Activated CD8-positive, alpha-beta memory T cell treated with anti-CD3 and anti-CD28 coated beads, Interleukin-2, amount 50 U/mL, for 24 hours (primary cell): Measurements from ENCODE around the gene PRDM10.
"Not testable (repeated sequence)": the region's sequence is repeated elsewhere in the genome, so short reads cannot be mapped to it uniquely, and the experiment has no call there.

Source experiments
- DNase-seq: peaks from one replicate; pipeline ENCODE4 v3.0.0-alpha.2; 2020; ENCODE audit errors: extremely low read depth

PRDM10 gene

GRCh38 chr11:129976328-129976727, 26.3 kb downstream of the PRDM10 start:
- DNase-seq = no peak

GRCh38 chr11:129975543-129975942, 27.1 kb downstream of the PRDM10 start:
- no peak for DNase-seq

DNA sequence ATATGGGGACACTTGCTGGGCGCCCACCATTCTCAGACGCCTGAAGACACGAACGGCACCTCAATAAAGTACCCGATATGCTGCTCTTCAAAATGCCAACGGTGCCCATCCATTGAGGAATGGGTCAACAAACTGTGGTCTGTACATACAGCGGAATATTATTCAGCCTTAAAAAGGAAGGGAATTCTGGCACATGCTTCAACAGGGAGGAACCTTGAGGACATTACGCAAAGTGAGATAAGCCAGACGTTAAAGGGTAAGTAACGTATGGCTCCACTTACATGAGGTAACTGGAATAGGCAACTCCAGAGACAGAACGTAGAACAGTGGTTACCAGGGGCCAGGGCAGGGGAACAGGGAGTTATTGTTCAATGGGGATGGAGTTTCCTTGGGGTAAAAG, 28.0 kb downstream of the PRDM10 start:
- DNase-seq = no peak

- no peak for DNase-seq
Measured at GRCh38 chr11:129974237-129974636, 28.4 kb downstream of the PRDM10 start.

GRCh38 chr11:129973809-129974208, 28.8 kb downstream of the PRDM10 start:
- DNase-seq = no peak

GRCh38 chr11:129973068-129973467, 29.6 kb downstream of the PRDM10 start:
- DNase-seq = no peak

DNA sequence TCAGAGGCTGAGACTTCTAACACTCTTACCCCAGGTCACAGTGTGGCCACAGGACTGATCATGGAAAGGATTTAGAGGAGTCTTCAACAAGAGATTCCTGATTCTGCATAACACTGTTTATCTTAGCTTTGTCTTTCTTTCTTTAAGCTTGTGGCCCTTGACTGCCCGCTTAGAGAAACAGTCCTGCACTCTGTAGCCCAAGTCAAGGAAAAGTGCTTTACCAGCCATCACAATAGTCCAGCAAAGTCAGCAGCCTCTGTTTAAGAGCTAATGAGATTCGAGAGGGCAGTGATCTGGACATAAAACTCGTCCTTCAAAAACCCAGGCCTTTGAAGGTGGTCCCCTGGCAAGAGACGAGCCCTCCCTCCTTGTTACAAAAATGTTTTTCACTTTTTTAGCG, 30.0 kb downstream of the PRDM10 start:
- no peak for DNase-seq

- not testable (repeated sequence) for DNase-seq
Measured at GRCh38 chr11:129971856-129972255, 30.8 kb downstream of the PRDM10 start.

- no peak for DNase-seq
Measured at GRCh38 chr11:129969920-129970319, 32.7 kb downstream of the PRDM10 start.

GRCh38 chr11:129968591-129969419, 33.8 kb downstream of the PRDM10 start:
- no peak for DNase-seq

GRCh38 chr11:129967996-129968395, 34.6 kb downstream of the PRDM10 start:
- DNase-seq = no peak

DNA sequence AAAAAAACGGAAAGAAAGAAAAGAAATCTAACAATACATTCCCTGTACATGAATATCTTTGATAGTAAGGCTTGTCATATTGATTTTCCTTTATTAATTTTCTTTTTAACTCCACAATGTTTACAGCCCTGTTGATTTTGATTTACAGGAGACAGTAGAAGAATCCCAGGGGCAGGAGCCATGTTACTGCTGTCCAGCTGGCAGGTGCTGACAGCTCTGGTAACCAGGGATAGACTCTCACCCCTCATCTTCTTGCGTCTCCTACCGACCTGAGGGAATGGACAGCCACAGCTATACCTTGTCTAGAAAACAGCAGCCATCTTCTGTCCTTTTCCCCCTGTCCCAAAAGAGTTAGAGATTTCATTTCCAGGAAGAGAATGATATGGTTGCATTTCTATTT, 37.4 kb downstream of the PRDM10 start:
- no peak for DNase-seq

GRCh38 chr11:129960216-129961214, 42.1 kb downstream of the PRDM10 start:
- no peak for DNase-seq

- no peak for DNase-seq
Measured at GRCh38 chr11:129959687-129960086, 42.9 kb downstream of the PRDM10 start.

GRCh38 chr11:129955282-129955681, 47.4 kb downstream of the PRDM10 start:
- no peak for DNase-seq

GRCh38 chr11:129954703-129955102, 47.9 kb downstream of the PRDM10 start:
- not testable (repeated sequence) for DNase-seq

DNA sequence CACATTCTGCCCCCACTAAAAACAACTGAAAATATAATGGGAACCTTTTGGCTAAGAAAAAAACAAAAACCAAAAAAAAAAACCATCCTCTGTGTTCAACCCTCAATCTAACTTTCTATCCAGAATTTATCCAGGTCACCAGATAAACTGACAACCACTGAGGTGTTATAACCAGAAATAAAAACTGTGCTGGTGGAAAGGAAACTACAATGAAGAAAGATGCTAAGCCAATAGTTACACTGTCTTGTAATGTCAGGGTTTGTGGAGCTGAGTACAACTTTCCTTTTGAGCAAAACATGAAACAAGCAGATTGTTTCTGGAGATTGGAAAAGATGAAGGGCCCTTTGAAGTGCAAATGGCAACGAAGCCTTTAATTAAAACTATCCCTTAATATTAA, 50.8 kb downstream of the PRDM10 start:
- no peak for DNase-seq

DNA sequence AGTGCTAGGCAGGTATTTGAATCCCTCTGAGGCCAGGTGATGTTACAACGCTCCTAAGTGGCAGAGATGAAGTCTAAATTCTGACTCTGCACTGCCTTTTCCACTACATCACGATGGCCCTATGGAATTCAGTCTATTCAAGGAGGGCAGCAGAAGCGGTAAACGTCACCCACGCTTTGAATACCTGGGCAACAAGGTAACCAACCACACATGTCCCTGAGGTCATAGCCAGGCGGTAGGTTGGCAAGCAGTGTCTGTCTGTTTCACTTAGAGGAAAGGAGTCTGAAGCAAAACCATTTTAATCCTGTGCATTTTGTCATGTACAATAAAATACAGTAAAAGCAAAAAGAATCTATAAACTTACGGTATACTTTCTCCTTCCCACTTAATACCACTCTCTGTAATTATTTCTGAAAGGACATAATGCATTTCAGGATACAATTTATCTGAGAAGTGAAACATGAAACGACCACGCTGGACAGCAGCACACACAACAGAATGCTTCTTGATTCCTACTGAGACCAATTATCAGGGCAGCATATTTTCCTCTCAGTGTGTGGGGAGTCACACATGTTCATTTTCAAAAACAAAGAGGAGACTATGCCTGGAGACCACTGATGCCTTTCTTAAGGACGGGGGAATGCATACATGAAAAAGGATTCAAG, 51.3 kb downstream of the PRDM10 start:
- DNase-seq = no peak

DNA sequence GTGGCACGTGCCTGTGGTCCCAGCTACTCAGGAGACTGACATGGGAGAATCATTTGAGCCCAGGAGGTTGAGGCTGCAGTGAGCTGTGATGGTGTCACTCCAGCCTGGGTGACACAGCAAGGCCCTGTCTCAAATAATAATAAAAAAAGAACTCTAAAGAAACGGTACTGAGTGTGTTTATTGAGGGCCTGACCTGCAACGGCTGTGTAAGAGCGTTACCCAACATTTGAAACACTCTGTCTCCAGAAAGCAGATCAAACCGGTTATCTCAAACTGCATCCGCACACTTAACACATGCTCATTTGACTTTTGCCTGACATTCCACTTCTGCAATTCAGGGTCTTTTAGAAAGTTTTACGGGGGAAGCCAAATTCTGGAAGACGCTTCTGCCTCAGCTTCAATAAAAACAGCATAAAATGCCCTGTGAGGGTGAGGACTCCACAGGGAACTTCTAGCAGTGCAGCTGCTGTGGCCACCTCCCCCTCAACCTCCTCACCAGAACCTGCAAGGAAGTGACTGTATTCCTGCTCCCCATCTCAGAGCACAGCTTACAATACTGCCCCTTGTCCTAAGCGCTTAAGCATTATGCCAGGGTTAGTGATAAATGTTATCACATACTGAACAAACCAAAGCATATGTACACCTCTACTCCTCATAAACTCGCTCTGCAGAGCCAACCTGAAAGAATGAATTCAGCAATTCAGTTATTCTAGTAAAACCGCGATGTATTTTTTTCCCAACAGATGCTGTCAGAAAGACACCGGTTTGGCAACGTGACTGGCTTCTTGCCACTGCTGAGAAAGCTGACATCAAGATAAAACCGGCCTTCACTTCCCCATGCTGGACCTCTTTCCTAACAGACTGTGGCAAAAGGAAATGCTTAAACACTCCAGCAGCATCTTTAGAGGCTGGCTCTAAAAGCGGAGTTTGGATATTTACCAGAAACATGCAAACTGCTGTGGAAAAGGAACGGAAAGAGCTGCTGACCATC, 52.2 kb downstream of the PRDM10 start:
- no peak for DNase-seq

DNA sequence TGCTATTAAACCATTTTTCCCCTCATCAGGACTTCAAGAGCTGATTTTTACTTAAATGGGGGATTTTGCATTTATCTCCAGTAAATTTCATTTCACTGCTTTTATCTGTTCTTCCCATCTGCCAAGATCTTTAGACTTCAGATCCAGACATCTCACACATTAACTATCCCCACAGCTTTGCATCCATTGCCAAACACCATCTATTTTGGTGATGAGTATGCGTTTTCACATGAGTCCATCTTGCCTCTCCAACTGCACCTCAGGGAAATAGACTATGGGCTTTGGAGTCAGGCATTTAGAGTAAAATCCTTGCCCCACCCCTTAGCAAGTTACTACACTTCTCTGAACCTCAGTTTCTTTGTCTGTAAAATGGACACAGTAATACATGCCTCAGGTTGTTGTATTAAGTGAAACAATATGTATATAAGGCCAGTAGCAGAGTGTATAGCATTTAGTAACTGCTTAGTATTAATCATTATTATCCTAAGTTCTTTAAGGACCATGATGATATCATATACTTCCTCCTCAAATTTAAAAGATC, 53.6 kb downstream of the PRDM10 start:
- no peak for DNase-seq

DNA sequence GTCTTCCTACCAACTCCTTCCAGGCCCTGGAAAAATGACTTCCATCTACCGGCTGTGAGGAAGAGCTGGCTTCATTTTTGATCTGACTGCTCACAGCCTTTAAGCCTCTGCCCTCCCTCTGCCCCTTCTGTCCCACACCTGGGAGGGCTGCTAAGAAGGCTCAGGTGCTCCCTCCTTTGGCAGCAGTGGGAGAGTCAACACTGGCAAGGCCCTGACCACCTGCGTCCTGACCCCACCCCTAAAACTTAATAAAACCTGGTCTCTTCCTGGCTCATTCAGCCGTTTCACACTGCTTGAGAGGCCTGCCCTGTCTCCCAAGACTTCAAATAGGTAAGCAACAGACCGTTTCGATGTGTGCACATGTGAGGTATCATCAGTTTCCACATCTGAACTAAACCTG, 55.2 kb downstream of the PRDM10 start:
- no peak for DNase-seq
